Mesendoderm (in vitro differentiated cells): ENCODE measurements around the gene TCN2.

Experiments used
- DNase-seq: peaks from one replicate; pipeline ENCODE4 v3.0.0; 2013
- H2AK5ac ChIP-seq: 2 replicates; pipeline ENCODE4 v1.6.1; 2013; ENCODE audit warnings: low read length, inconsistent platforms
- H2BK120ac ChIP-seq: 2 replicates; pipeline ENCODE4 v1.6.1; 2013; ENCODE audit warnings: low read depth, mild to moderate bottlenecking, low read length, moderate library complexity, mixed read lengths
- H2BK15ac ChIP-seq: replicated peaks from 2 replicates; pipeline ENCODE4 v1.6.1; 2013; ENCODE audit warnings: low read depth, mild to moderate bottlenecking, moderate library complexity
- H2BK5ac ChIP-seq: 2 replicates; pipeline ENCODE4 v1.6.1; 2013; ENCODE audit warnings: low read length, inconsistent platforms
- H3K18ac ChIP-seq: 2 replicates; pipeline ENCODE4 v1.6.1; 2013; ENCODE audit warnings: mild to moderate bottlenecking, low read length, mixed read lengths
- H3K23ac ChIP-seq: one replicate; pipeline ENCODE4 v1.6.1; 2013; ENCODE audit warnings: low read length
- H3K27ac ChIP-seq: 2 replicates; pipeline ENCODE4 v1.5.1; 2013; ENCODE audit warnings: low read depth, mild to moderate bottlenecking, inconsistent platforms, low read length, moderate library complexity
- H3K27me3 ChIP-seq: 2 replicates; pipeline ENCODE4 v1.6.1; 2013; ENCODE audit warnings: low read length, control low read depth, mild to moderate bottlenecking, inconsistent platforms; ENCODE audit not compliant: insufficient read depth, poor library complexity
- H3K36me3 ChIP-seq: 2 replicates; pipeline ENCODE4 v1.6.1; 2013; ENCODE audit warnings: low read length, inconsistent platforms; ENCODE audit not compliant: control insufficient read depth, insufficient read depth
- H3K4ac ChIP-seq: one replicate; pipeline ENCODE4 v1.6.1; 2013; ENCODE audit warnings: low read depth, mild to moderate bottlenecking, low read length, moderate library complexity
- H3K4me1 ChIP-seq: 2 replicates; pipeline ENCODE4 v1.6.1; 2013; ENCODE audit warnings: low read depth, low read length, inconsistent platforms; ENCODE audit not compliant: control insufficient read depth
- H3K4me2 ChIP-seq: 2 replicates; pipeline ENCODE4 v1.6.1; 2013; ENCODE audit warnings: low read length
- H3K4me3 ChIP-seq: 2 replicates; pipeline ENCODE4 v1.5.1; 2013; ENCODE audit warnings: mild to moderate bottlenecking, low read length
- H3K56ac ChIP-seq: one replicate; pipeline ENCODE4 v1.6.1; 2013; ENCODE audit warnings: low read length
- H3K79me1 ChIP-seq: 2 replicates; pipeline ENCODE4 v1.6.1; 2013; ENCODE audit warnings: low read length, inconsistent platforms
- H3K79me2 ChIP-seq: 2 replicates; pipeline ENCODE4 v1.6.1; 2013; ENCODE audit warnings: mild to moderate bottlenecking, low read length; ENCODE audit not compliant: control insufficient read depth, insufficient read depth
- H3K9ac ChIP-seq: 2 replicates; pipeline ENCODE4 v1.6.1; 2013; ENCODE audit warnings: low read length, inconsistent platforms
- H4K5ac ChIP-seq: one replicate; pipeline ENCODE4 v1.6.1; 2013; ENCODE audit warnings: low read length
- H4K8ac ChIP-seq: one replicate; pipeline ENCODE4 v1.6.1; 2013; ENCODE audit warnings: low read depth, mild to moderate bottlenecking, control low read depth, low read length, moderate library complexity
- WGBS: extraction: QIAGEN DNeasy Blood & Tissue Kit; methylation state at CpG from one replicate; pipeline ENCODE4 v1.1.7; 2013; ENCODE audit warnings: low lambda C conversion rate, missing lambda C conversion rate; ENCODE audit not compliant: insufficient coverage; ENCODE audit errors: extremely low coverage; 5-methylcytosine and 5-hydroxymethylcytosine counted together

Gene TCN2

GRCh38 chr22:30665266-30665665 is 58.3 kb downstream of the TCN2 start:
- H3K56ac ChIP-seq: no peak overlapping the region
- WGBS: no CpG with 5 or more reads among the region's 2 CpGs
- DNase-seq: no peak
- H3K4me3 ChIP-seq: no peak overlapping the region
- H3K4me2 ChIP-seq: no peak overlapping the region
- no peaks in the 10 kb centered on the region for H3K4me1 ChIP-seq
- H3K27ac ChIP-seq: no peak overlapping the region
- H3K23ac ChIP-seq: no peak overlapping the region
- H3K79me2 ChIP-seq: no peaks in the 10 kb centered on the region
- no peak overlapping the region for H3K9ac ChIP-seq
- no peak overlapping the region for H3K18ac ChIP-seq
- no peak overlapping the region for H4K8ac ChIP-seq
- no peaks in the 10 kb centered on the region for H3K27me3 ChIP-seq
- H2BK120ac ChIP-seq: no peak overlapping the region
- no peak overlapping the region for H2BK5ac ChIP-seq
- H2AK5ac ChIP-seq: no peak overlapping the region
- no peaks in the 10 kb centered on the region for H3K36me3 ChIP-seq
- no peak overlapping the region for H2BK15ac ChIP-seq
- no peak overlapping the region for H3K4ac ChIP-seq
- no peak overlapping the region for H4K5ac ChIP-seq
- no peaks in the 10 kb centered on the region for H3K79me1 ChIP-seq

DNA sequence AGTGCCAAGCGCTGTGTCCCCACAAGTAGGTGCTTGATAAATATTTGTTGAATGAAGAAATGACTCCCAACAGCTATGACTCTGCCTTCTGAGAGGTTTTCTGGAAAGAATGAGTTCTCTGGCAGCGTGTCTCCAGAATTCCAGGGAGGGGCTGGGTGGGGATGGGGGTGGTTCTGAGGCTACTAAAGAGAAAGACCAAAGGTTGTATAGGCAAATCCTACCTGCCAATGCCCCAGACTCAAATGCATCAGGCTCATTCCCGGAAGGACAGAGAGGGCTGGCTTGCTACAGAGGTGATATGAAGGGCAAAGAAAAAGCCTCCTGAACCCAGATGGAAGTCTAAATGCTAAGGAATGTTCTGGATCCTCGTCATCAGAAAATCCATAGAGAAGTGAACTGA is 58.8 kb downstream of the TCN2 start:
- Histone ChIP-seq H3K4me2 (no peak overlapping the region), H3K56ac (no peak overlapping the region), H3K4ac (no peak overlapping the region), H3K4me3 (no peak overlapping the region), H4K5ac (no peak overlapping the region), H2BK15ac (no peak overlapping the region), H3K27me3 (no peaks in the 10 kb centered on the region), H3K79me2 (no peaks in the 10 kb centered on the region), H2AK5ac (no peak overlapping the region), H3K23ac (no peak overlapping the region), H2BK5ac (no peak overlapping the region), H4K8ac (no peak overlapping the region), H3K4me1 (no peaks in the 10 kb centered on the region), H3K27ac (no peak overlapping the region), H3K79me1 (no peaks in the 10 kb centered on the region), H3K18ac (no peak overlapping the region), H3K36me3 (no peaks in the 10 kb centered on the region), H3K9ac (no peak overlapping the region), H2BK120ac (no peak overlapping the region)
- no CpG with 5 or more reads among the region's 4 CpGs for WGBS
- DNase-seq: no peak

DNA sequence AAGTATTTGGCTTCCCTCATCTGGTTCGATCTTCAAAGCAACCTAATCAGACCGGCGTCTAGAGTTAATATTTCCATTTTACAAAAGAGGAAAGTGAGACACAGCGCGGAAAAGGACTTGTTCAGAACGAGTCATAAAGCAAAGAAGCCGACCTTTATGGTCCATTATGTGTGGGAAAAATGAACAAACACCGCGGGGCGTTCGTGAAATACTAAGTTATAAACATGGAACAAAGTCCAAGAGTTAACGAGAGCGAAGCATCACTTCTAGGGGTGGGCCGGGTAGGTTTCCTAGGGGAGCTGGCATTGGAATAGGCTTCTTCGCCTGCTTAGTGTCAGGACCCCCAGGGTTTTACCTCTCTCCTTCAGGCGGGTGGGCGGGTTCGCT is 60.1 kb downstream of the TCN2 start:
- Histone ChIP-seq H3K27ac (no peak overlapping the region), H4K8ac (no peak overlapping the region), H3K56ac (peak overlapping the region; percentile 69), H3K9ac (peak overlapping the region; percentile 56), H3K4ac (no peak overlapping the region), H4K5ac (no peak overlapping the region), H2AK5ac (no peak overlapping the region), H2BK15ac (no peak overlapping the region), H3K18ac (no peak overlapping the region), H3K23ac (no peak overlapping the region), H3K4me3 (peak overlapping the region; percentile 54), H3K79me1 (no peaks in the 10 kb centered on the region), H3K4me1 (no peaks in the 10 kb centered on the region), H2BK120ac (no peak overlapping the region), H3K4me2 (peak overlapping the region; percentile 83), H2BK5ac (no peak overlapping the region), H3K27me3 (no peaks in the 10 kb centered on the region), H3K36me3 (no peaks in the 10 kb centered on the region), H3K79me2 (no peaks in the 10 kb centered on the region)
- WGBS: no CpG with 5 or more reads among the region's 18 CpGs
- DNase-seq: no peak

GRCh38 chr22:30667494-30668385 is 60.8 kb downstream of the TCN2 start, which contains the start of gene DUSP18:
Gene DUSP18, minus strand, starts transcription at chr22:30667875. Its CDS starts 3,872 bp downstream, at chr22:30664003.
- Histone ChIP-seq H3K18ac (no peak within 1 kb of the TSS), H3K27ac (no peak within 1 kb of the TSS), H3K56ac (peak within 1 kb of the TSS; percentile 95), H3K9ac (peak within 1 kb of the TSS; percentile 89), H2BK5ac (no peak within 1 kb of the TSS), H2BK120ac (no peak within 1 kb of the TSS), H2BK15ac (no peak within 1 kb of the TSS), H3K4me1 (no peaks in the 10 kb centered on the region), H3K4ac (no peak within 1 kb of the TSS), H3K4me3 (peak within 1 kb of the TSS; percentile 82), H2AK5ac (no peak within 1 kb of the TSS), H3K79me2 (no peaks in the 10 kb centered on the region), H3K23ac (peak within 1 kb of the TSS; percentile 66), H3K36me3 (no peaks in the 10 kb centered on the region), H3K79me1 (no peaks in the 10 kb centered on the region), H4K8ac (no peak within 1 kb of the TSS), H3K4me2 (peak within 1 kb of the TSS; percentile 89), H4K5ac (no peak within 1 kb of the TSS), H3K27me3 (no peaks in the 10 kb centered on the region)
- DNase-seq: peak; percentile 96
- no CpG with 5 or more reads among the region's 77 CpGs for WGBS

- Histone ChIP-seq H3K4me3 (peak overlapping the region; percentile 82), H3K4me2 (peak overlapping the region; percentile 89), H2BK5ac (no peak overlapping the region), H3K18ac (no peak overlapping the region), H3K79me2 (no peaks in the 10 kb centered on the region), H2BK120ac (no peak overlapping the region), H3K27me3 (no peaks in the 10 kb centered on the region), H4K5ac (no peak overlapping the region), H2BK15ac (no peak overlapping the region), H3K4ac (no peak overlapping the region), H3K27ac (no peak overlapping the region), H3K79me1 (no peaks in the 10 kb centered on the region), H3K9ac (peak overlapping the region; percentile 89), H3K56ac (peak overlapping the region; percentile 95), H4K8ac (no peak overlapping the region), H3K23ac (peak overlapping the region; percentile 66), H3K36me3 (no peaks in the 10 kb centered on the region), H3K4me1 (no peaks in the 10 kb centered on the region), H2AK5ac (no peak overlapping the region)
- WGBS: no CpG with 5 or more reads among the region's 10 CpGs
- DNase-seq: no peak
Measured at GRCh38 chr22:30668386-30668710, 61.4 kb downstream of the TCN2 start.

DNA sequence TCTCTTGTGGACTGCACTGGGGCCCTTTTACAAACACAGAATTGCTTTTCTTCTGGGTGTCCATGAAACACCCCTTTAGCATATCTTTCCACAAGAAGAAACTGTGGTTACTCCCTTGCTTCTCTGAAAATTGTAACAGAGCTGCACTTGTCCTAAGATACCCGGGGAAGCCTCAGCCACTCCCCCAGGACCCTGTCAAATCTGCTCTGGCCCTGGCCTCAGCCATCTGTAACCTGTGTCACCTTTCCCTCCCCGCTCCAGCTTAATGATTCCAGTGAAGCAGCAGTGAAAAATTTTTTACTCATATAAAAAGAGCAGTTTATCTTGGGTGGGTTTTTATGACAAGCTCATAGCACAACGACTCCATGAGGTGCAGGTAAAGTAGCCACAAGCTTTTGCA is 64.1 kb downstream of the TCN2 start:
- no peaks in the 10 kb centered on the region for H3K79me1 ChIP-seq
- WGBS: no CpG with 5 or more reads among the region's 3 CpGs
- H3K18ac ChIP-seq: no peak overlapping the region
- no peak overlapping the region for H2BK15ac ChIP-seq
- H4K8ac ChIP-seq: no peak overlapping the region
- no peaks in the 10 kb centered on the region for H3K27me3 ChIP-seq
- H3K23ac ChIP-seq: no peak overlapping the region
- H3K9ac ChIP-seq: no peak overlapping the region
- no peak overlapping the region for H3K4me3 ChIP-seq
- no peak overlapping the region for H3K27ac ChIP-seq
- DNase-seq: no peak
- H3K4me2 ChIP-seq: no peak overlapping the region
- no peak overlapping the region for H3K56ac ChIP-seq
- H4K5ac ChIP-seq: no peak overlapping the region
- no peak overlapping the region for H2AK5ac ChIP-seq
- H3K4ac ChIP-seq: no peak overlapping the region
- no peaks in the 10 kb centered on the region for H3K4me1 ChIP-seq
- H2BK5ac ChIP-seq: no peak overlapping the region
- H2BK120ac ChIP-seq: no peak overlapping the region
- H3K36me3 ChIP-seq: no peaks in the 10 kb centered on the region
- H3K79me2 ChIP-seq: no peaks in the 10 kb centered on the region
